A673 (cell line): ENCODE data around the gene CTDSP2.

ENCODE experiments used
- EZH2 ChIP-seq: fragments of 200-600 bp; sonication (generic); IDR thresholded peaks from 2 replicates; pipeline ENCODE4 v1.6.1; 2017; ENCODE audit warnings: borderline replicate concordance, low read depth, mild to moderate bottlenecking, mixed read lengths, antibody characterized with exemption, low read length; ENCODE audit not compliant: poor library complexity, severe bottlenecking
- TF ChIP-seq, protein P1 (sequence below): fragments of 300-800, 200-600 bp; sonication (generic); conservative IDR thresholded peaks from 2 replicates; pipeline ENCODE4 v1.5.1; 2017; ENCODE audit warnings: low read depth, mild to moderate bottlenecking, antibody characterized with exemption, low read length, moderate library complexity, mixed read lengths

DNA sequence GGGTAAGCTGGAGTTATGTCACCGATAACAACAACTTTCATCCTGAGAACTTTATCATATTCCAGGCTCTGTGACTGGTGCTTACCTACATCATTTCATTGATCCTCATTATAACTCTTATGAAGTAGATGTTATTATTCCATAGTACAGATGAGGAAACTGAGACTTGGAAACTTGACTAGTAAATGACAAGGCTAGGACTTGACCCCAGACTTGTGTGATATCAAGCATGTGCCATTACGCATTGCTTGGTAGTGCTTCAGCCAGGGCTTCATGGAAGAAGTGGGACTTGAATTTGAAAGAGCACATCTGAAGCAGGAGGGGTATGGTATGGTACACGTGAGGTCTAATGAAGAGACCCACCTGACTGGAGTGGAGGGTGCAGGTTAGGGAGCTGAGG, 39.9 kb downstream of the CTDSP2 start:
- no peak for TF ChIP-seq EZH2
- TF ChIP-seq, protein P1, sequence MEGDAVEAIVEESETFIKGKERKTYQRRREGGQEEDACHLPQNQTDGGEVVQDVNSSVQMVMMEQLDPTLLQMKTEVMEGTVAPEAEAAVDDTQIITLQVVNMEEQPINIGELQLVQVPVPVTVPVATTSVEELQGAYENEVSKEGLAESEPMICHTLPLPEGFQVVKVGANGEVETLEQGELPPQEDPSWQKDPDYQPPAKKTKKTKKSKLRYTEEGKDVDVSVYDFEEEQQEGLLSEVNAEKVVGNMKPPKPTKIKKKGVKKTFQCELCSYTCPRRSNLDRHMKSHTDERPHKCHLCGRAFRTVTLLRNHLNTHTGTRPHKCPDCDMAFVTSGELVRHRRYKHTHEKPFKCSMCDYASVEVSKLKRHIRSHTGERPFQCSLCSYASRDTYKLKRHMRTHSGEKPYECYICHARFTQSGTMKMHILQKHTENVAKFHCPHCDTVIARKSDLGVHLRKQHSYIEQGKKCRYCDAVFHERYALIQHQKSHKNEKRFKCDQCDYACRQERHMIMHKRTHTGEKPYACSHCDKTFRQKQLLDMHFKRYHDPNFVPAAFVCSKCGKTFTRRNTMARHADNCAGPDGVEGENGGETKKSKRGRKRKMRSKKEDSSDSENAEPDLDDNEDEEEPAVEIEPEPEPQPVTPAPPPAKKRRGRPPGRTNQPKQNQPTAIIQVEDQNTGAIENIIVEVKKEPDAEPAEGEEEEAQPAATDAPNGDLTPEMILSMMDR: no peak
